ENCODE results near the gene HNRNPM. TPM values are rescaled to one million over a fixed set of nuclear protein-coding genes. Genes with fewer than 3 reads are reported as not detected.
"Not testable (repeated sequence)": the region's sequence is repeated elsewhere in the genome, so short reads cannot be mapped to it uniquely, and the experiment has no call there.

The HNRNPM gene
- total RNA-seq, 1 donor from 2014 or later = 152 TPM

GRCh38 chr19:8403820-8404109, 41.0 kb upstream of the HNRNPM start:
- no peaks in the 10 kb centered on the region for H3K4me1 ChIP-seq
- H3K4me3 ChIP-seq = no peak overlapping the region
- DNase-seq (peak; percentile 39), ATAC-seq (peak in 1 of 2 donors; percentile 3)
- intact Hi-C loops (cut with DNase I) = no loop called here
- H3K9me3 ChIP-seq = no peaks in the 10 kb centered on the region
- H3K36me3 ChIP-seq = peaks cover 63% of the 10 kb centered on the region
- H3K27ac ChIP-seq = no peak overlapping the region
- TF ChIP-seq, protein P1, sequence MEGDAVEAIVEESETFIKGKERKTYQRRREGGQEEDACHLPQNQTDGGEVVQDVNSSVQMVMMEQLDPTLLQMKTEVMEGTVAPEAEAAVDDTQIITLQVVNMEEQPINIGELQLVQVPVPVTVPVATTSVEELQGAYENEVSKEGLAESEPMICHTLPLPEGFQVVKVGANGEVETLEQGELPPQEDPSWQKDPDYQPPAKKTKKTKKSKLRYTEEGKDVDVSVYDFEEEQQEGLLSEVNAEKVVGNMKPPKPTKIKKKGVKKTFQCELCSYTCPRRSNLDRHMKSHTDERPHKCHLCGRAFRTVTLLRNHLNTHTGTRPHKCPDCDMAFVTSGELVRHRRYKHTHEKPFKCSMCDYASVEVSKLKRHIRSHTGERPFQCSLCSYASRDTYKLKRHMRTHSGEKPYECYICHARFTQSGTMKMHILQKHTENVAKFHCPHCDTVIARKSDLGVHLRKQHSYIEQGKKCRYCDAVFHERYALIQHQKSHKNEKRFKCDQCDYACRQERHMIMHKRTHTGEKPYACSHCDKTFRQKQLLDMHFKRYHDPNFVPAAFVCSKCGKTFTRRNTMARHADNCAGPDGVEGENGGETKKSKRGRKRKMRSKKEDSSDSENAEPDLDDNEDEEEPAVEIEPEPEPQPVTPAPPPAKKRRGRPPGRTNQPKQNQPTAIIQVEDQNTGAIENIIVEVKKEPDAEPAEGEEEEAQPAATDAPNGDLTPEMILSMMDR (IDR thresholded peaks at IDR 0.05) = no peak
- no peaks in the 10 kb centered on the region for H3K27me3 ChIP-seq (ENCODE audit: low read depth)

DNA sequence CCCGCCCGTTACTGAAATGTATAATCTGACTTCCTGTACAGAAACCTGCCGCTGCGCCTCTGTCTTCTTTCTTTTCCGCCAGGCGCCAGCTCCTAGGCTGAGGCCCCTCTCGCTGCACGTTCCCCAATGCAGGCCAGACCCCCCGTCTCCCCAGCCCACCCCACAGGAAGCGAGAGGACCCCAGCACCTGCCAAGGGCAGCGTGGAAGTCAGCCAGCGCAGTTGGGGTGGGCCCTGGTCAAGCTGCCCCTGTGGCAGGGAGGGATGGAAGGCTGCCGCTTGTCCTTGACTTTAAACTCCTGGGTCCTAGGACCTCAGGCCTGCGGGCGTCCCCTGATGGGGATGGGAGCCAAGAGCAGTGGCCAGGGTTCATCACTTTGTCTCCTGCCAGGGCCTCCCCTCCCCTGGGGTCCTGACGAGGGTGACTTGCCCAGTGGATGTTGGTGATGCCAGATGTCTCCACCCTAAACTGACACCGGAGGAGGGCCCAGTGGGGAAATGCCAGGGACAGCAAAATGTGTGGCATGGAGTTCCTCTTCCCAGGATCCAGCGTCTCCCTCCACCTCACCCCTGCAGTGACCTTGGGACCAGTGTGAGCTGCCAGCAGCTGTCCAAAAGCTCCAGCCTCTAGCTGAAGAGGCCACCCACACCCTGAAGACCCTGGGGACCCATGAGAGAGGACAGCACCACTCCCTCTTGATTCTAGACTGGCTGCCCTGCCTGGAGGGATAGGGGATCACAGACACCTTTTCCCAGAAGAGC, 40.2 kb upstream of the HNRNPM start:
- intact Hi-C loops (cut with DNase I) = no loop called here
- Histone ChIP-seq H3K36me3 (peaks cover 57% of the 10 kb centered on the region), H3K4me1 (no peaks in the 10 kb centered on the region), H3K4me3 (no peak overlapping the region), H3K27ac (no peak overlapping the region), H3K27me3 (ENCODE audit: low read depth) (no peaks in the 10 kb centered on the region), H3K9me3 (no peaks in the 10 kb centered on the region)
- no peak for ATAC-seq
- DNase-seq = peak; percentile 32
- TF ChIP-seq, protein P1 (IDR thresholded peaks at IDR 0.05) = no peak

GRCh38 chr19:8410718-8411117, 34.1 kb upstream of the HNRNPM start:
- H3K27ac ChIP-seq; DNase-seq; H3K9me3 ChIP-seq; H3K27me3 ChIP-seq (ENCODE audit: low read depth); ATAC-seq; H3K36me3 ChIP-seq; intact Hi-C loops (cut with DNase I); H3K4me3 ChIP-seq: not testable (repeated sequence)
- H3K4me1 ChIP-seq = peaks cover 22% of the 10 kb centered on the region

DNA sequence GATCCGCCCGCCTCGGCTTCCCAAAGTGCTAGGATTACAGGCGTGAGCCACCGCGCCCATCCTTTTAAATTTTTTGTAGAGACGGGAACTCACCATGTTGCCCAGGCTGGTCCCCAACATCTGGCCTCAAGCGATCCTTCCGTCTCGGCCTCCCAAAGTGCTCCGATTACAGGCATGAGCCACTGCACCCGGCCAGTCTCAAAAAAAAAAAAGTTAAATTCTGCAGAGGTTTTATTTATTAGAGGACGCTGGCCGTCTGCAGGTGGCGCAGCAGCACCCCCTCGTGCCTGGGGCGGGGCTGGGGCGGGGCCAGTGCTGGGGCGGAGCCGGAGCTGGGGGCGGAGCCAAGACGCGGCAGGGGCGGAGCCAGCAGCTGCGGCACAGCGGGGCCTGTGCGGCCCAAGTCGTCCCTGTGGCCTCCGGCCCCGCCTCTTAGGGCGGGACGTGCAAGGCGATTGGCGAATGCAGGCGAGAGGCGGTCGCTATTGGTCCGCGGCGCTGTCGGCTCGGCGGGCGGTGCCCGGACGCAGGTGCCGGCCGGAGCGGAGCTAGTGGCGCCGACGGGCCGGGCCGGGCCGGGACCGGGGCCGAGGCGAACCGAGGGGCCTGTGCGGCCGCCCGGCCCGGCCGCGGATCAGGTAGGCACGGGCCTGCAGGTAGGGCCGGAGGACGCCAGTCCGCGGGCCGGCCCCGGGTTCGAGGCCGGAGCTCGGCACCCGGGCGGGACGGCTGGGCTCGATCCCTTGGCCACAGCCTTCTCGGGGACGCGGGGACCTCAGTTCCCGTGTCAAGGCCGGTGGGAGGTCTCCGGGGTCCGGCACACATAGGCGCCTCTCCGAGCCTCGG, 31.8 kb upstream of the HNRNPM start, which contains the start of gene MARCHF2:
MARCHF2 (plus strand) TSS at position 523 of the 846 bp plus-strand sequence. CDS start 8,536 bp downstream, outside the sequence.
- no peaks in the 10 kb centered on the region for H3K27me3 ChIP-seq (ENCODE audit: low read depth)
- TF ChIP-seq, protein P1 (IDR thresholded peaks at IDR 0.05) = peak; percentile 65
- intact Hi-C loops (cut with DNase I) = no loop called here
- peak within 1 kb of the TSS; percentile 80 for H3K4me3 ChIP-seq
- H3K4me1 ChIP-seq = peaks cover 42% of the 10 kb centered on the region
- ATAC-seq (peak; percentile 100), DNase-seq (peak; percentile 97)
- no peaks in the 10 kb centered on the region for H3K36me3 ChIP-seq
- no peaks in the 10 kb centered on the region for H3K9me3 ChIP-seq
- peak within 1 kb of the TSS; percentile 86 for H3K27ac ChIP-seq

DNA sequence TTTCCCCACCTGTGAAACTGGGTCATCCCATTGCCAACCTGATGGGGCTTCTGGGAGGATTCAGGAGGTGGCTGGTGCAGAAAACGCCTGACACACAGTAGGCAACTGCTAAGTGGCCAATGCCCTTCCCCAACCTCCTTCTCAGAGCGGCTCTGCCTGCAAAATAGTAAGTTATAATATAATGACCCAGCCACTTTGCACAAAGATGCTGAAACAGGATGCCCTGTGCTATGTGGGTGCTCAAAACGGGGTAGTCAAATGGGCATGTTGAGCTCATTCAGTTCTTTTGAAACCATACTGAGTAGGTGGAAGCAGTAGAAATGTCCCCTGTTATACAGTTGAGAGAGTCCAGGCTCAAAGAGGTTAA, 31.2 kb upstream of the HNRNPM start:
- Histone ChIP-seq H3K4me1 (peaks cover 48% of the 10 kb centered on the region), H3K36me3 (no peaks in the 10 kb centered on the region), H3K4me3 (peak overlapping the region; percentile 80), H3K27ac (peak overlapping the region; percentile 86), H3K27me3 (ENCODE audit: low read depth) (no peaks in the 10 kb centered on the region), H3K9me3 (no peaks in the 10 kb centered on the region)
- intact Hi-C loops (cut with DNase I) = no loop called here
- ATAC-seq (no peak), DNase-seq (no peak)
- TF ChIP-seq, protein P1 (IDR thresholded peaks at IDR 0.05) = no peak

DNA sequence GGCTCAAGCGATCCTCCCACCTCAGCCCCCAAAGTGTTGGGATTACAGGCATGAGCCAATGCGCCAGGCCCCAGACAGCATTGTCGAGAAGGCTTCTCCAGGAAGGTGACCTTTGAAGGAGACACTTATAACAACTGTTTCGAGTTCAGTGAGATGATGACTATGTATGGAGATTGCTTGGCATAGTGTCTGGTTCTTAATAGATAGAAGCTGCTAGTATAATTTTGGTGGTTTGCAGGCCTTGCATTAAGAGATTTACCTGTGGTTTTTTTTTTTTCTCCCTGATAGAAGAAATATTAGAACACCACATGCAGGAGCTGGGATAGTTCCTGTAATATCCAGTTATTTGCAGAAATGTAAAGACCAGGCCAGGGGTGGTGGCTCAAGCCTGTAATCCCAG, 28.0 kb upstream of the HNRNPM start:
- DNase-seq (no peak), ATAC-seq (no peak)
- H3K4me1 ChIP-seq = peaks cover 51% of the 10 kb centered on the region
- no peaks in the 10 kb centered on the region for H3K9me3 ChIP-seq
- H3K4me3 ChIP-seq = no peak overlapping the region
- TF ChIP-seq, protein P1 (IDR thresholded peaks at IDR 0.05) = no peak
- H3K27ac ChIP-seq = no peak overlapping the region
- intact Hi-C loops (cut with DNase I) = no loop called here
- peaks cover 4% of the 10 kb centered on the region for H3K36me3 ChIP-seq
- H3K27me3 ChIP-seq (ENCODE audit: low read depth) = no peaks in the 10 kb centered on the region

Measured in lower lobe of right lung (tissue), 2 donors.